Stomach smooth muscle (tissue), 2 donors: Measurements from ENCODE around the gene MYRF.

Source experiments
- H3K27ac ChIP-seq: one replicate; pipeline ENCODE4 v1.7.0; 2013; ENCODE audit warnings: mild to moderate bottlenecking, low read length, inconsistent platforms
- H3K27me3 ChIP-seq, 2 donors: one replicate each; pipeline ENCODE4 v1.7.0; 2013; ENCODE audit warnings: low read length in 2 of 2; ENCODE audit not compliant: insufficient read depth in 2 of 2, control insufficient read depth in 1 of 2
- H3K36me3 ChIP-seq, 2 donors: one replicate each; pipeline ENCODE4 v1.7.0; 2013; ENCODE audit warnings: low read length in 2 of 2; ENCODE audit not compliant: control insufficient read depth in 2 of 2, insufficient read depth in 2 of 2
- H3K4me1 ChIP-seq: one replicate; pipeline ENCODE4 v1.7.0; 2013; ENCODE audit warnings: low read length; ENCODE audit not compliant: control insufficient read depth, insufficient read depth
- H3K4me3 ChIP-seq, 2 donors: one replicate each; pipeline ENCODE4 v1.7.0; 2013; ENCODE audit warnings: low read length in 2 of 2
- H3K9ac ChIP-seq, 2 donors: one replicate each; pipeline ENCODE4 v1.7.0; 2013; ENCODE audit warnings: low read length in 2 of 2, mild to moderate bottlenecking in 1 of 2
- H3K9me3 ChIP-seq, 2 donors: one replicate each; pipeline ENCODE4 v1.7.0; 2013; ENCODE audit warnings: low read length in 2 of 2; ENCODE audit not compliant: control insufficient read depth in 2 of 2
- donor health status: healthy.
- donor health status: Pancreatic carcinoma.

The MYRF gene

GRCh38 chr11:61718621-61719302, 33.7 kb upstream of the MYRF start:
- Histone ChIP-seq H3K9ac (peak overlapping the region; percentile 64 to 71), H3K4me1 (peaks cover 27% of the 10 kb centered on the region), H3K36me3 (peaks cover 3 to 8% of the 10 kb centered on the region in 2 donors), H3K27me3 (no peaks in the 10 kb centered on the region), H3K9me3 (no peaks in the 10 kb centered on the region), H3K4me3 (peak overlapping the region; percentile 60 to 79), H3K27ac (peak overlapping the region; percentile 62)

DNA sequence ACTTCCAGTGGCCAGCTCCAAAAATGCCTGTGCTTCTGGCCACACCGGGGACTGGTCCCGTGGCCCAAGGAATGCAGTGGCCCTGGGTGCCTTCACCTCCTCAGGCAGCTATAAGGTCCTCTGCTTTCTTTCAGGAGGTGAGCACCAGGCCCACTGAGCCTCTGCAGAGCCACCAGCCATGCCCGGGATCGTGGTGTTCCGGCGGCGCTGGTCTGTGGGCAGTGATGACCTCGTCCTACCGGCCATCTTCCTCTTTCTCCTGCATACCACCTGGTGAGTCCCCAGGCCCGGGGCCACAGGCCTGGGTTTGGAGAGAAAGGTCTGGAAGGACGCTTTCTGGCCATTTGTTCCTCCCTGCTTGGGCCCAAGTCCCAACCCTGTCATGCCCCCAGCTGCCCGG, 32.5 kb upstream of the MYRF start:
- H3K9me3 ChIP-seq = no peaks in the 10 kb centered on the region
- peaks cover 5 to 14% of the 10 kb centered on the region in 2 donors for H3K36me3 ChIP-seq
- no peak overlapping the region for H3K9ac ChIP-seq
- no peak overlapping the region for H3K4me3 ChIP-seq
- no peaks in the 10 kb centered on the region for H3K27me3 ChIP-seq
- no peak overlapping the region for H3K27ac ChIP-seq
- H3K4me1 ChIP-seq = peaks cover 30% of the 10 kb centered on the region

GRCh38 chr11:61720597-61720996, 31.8 kb upstream of the MYRF start:
- Histone ChIP-seq H3K4me1 (peaks cover 28% of the 10 kb centered on the region), H3K36me3 (peaks cover 5 to 14% of the 10 kb centered on the region in 2 donors), H3K9ac (no peak overlapping the region), H3K27me3 (no peaks in the 10 kb centered on the region), H3K27ac (no peak overlapping the region), H3K4me3 (no peak overlapping the region), H3K9me3 (no peaks in the 10 kb centered on the region)

DNA sequence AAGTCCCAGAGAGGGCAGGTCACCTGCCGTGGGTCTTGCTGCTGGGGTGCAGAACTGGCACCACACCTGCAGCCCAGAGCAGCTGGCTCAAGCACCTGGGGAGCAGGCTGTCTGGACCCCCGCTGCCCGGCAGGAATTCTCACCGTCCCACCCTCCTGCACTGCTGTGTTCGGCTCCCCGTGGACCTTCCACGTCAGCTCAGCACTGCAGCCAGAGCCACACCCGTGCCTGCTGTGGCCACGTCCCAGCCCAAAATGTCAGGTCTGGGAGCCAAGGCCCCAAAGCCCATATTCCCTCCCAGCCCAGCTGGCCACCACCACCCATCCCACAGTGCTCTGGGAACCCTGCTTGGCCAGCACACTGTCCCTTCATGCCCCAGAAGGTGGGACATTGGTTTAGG, 28.0 kb upstream of the MYRF start:
- H3K36me3 ChIP-seq = peaks cover 5 to 18% of the 10 kb centered on the region in 2 donors
- no peak overlapping the region for H3K9ac ChIP-seq
- no peak overlapping the region for H3K27ac ChIP-seq
- H3K27me3 ChIP-seq = no peaks in the 10 kb centered on the region
- no peaks in the 10 kb centered on the region for H3K9me3 ChIP-seq
- H3K4me1 ChIP-seq = peaks cover 10% of the 10 kb centered on the region
- no peak overlapping the region for H3K4me3 ChIP-seq

DNA sequence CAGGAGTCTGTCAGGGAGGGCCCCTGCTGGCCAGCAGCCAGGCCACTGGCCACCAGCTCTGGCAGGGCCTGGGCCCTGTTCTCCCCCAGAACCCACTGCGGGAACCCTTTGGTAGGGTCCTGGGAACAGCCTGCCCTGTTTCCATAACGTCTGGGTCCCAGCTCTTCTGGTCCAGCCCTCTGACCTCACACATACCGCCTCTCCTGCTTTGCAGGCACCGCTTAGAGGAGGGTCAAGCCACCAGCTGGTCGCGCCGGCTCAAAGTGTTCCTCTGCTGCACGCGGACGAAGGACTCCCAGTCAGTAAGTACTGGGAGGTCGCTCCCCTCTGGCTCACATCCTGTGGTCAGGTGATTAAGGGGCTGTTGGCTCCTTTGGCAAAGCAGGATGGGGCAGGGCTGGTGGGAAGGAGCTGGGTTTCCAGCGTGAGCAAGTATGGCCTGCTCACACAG, 26.6 kb upstream of the MYRF start:
- no peak overlapping the region for H3K9ac ChIP-seq
- peaks cover 5 to 18% of the 10 kb centered on the region in 2 donors for H3K36me3 ChIP-seq
- no peaks in the 10 kb centered on the region for H3K9me3 ChIP-seq
- H3K4me3 ChIP-seq = no peak overlapping the region
- peaks cover 12% of the 10 kb centered on the region for H3K4me1 ChIP-seq
- H3K27me3 ChIP-seq = no peaks in the 10 kb centered on the region
- no peak overlapping the region for H3K27ac ChIP-seq

- Histone ChIP-seq H3K27me3 (no peaks in the 10 kb centered on the region), H3K9ac (no peak overlapping the region), H3K4me3 (no peak overlapping the region), H3K36me3 (peaks cover 5 to 16% of the 10 kb centered on the region in 2 donors), H3K4me1 (peaks cover 14% of the 10 kb centered on the region), H3K27ac (no peak overlapping the region), H3K9me3 (no peaks in the 10 kb centered on the region)
Observed at GRCh38 chr11:61726775-61727174, 25.7 kb upstream of the MYRF start.

DNA sequence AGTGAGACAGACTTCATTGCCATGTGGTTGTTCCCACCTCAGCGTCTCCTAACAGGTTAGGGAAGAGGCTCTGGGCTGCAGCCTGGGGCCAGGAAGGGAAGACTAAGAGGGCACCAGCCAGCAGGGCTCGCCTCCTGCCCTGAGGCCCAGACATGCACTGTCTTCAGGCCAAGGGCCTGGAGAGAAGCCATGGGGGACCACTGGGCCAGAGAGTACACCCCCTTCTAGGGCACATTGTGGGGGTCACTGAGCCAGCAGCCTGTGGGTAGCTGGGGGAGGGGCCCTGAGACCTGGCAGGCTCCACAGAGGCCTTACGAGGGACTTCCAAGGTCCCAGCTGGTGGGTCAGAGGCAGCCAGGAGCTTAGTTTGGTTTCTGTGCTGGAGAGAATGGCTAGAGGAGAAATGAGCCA, 25.0 kb upstream of the MYRF start:
- no peaks in the 10 kb centered on the region for H3K9me3 ChIP-seq
- H3K27ac ChIP-seq = no peak overlapping the region
- H3K27me3 ChIP-seq = no peaks in the 10 kb centered on the region
- H3K9ac ChIP-seq = no peak overlapping the region
- peaks cover 5 to 16% of the 10 kb centered on the region in 2 donors for H3K36me3 ChIP-seq
- H3K4me1 ChIP-seq = peaks cover 20% of the 10 kb centered on the region
- no peak overlapping the region for H3K4me3 ChIP-seq

- Histone ChIP-seq H3K27ac (no peak overlapping the region), H3K9ac (no peak overlapping the region), H3K27me3 (no peaks in the 10 kb centered on the region), H3K4me3 (no peak overlapping the region), H3K4me1 (peaks cover 29% of the 10 kb centered on the region), H3K9me3 (no peaks in the 10 kb centered on the region), H3K36me3 (peaks cover 5 to 14% of the 10 kb centered on the region in 2 donors)
Observed at GRCh38 chr11:61728066-61728939, 24.1 kb upstream of the MYRF start.

- no peaks in the 10 kb centered on the region for H3K9me3 ChIP-seq
- peaks cover 29% of the 10 kb centered on the region for H3K4me1 ChIP-seq
- no peak overlapping the region for H3K9ac ChIP-seq
- no peak overlapping the region for H3K4me3 ChIP-seq
- H3K27ac ChIP-seq = no peak overlapping the region
- peaks cover 1 to 9% of the 10 kb centered on the region in 2 donors for H3K36me3 ChIP-seq
- H3K27me3 ChIP-seq = no peaks in the 10 kb centered on the region
Observed at GRCh38 chr11:61728940-61729219, 23.6 kb upstream of the MYRF start.

DNA sequence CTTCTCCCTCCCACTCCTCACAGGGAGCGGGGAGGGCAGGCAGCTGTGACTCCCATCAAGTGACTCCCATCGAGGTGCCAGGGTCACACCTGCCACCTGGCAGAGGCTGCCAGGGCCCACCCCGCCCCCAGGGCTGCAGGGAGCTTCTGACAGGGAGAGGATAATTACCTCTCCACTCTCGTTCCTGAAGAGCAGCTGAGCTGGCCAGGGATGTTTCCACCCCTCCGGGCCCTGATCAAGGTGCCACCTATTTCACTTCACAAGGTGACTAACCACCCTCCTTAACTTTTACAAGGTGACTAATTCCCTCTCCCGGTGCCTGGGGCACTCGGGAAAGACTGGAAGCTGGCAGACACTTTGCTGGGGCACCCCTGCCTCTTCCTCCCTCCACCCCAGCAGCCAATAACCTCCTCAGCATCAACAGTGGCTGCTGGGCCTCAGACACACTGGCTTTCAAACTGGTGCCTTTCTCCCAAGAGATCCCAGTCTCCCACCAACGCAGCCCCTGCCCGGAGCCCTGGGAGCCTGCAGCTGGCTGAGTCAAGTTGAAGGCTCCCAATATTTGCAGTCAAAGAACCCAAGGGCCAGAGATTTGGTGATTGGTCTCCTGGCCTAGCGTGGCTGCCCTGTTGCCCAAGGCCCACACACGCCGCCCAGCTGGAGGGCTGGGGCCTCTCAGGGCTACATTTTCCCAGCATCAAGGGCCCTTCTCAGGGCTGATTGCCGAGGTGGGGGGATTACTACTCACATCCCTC, 22.0 kb upstream of the MYRF start:
- H3K9ac ChIP-seq = no peak overlapping the region
- H3K27ac ChIP-seq = no peak overlapping the region
- no peaks in the 10 kb centered on the region for H3K9me3 ChIP-seq
- no peaks in the 10 kb centered on the region for H3K27me3 ChIP-seq
- H3K4me3 ChIP-seq = no peak overlapping the region
- peaks cover 0 to 5% of the 10 kb centered on the region in 2 donors for H3K36me3 ChIP-seq
- H3K4me1 ChIP-seq = peaks cover 27% of the 10 kb centered on the region
